SU-DHL-6 (cell line): ENCODE measurements around the gene SLAIN1.

Experiments used
- H2AFZ ChIP-seq: fragments of 200-600 bp; sonication (generic); 2 replicates; pipeline ENCODE4 v1.6.1; 2014; ENCODE audit warnings: low read depth, mild to moderate bottlenecking, moderate library complexity, mixed read lengths, antibody characterized with exemption, low read length; ENCODE audit not compliant: severe bottlenecking
- H3F3A ChIP-seq: fragments of 200-600 bp; shearing (Covaris generic); 2 replicates; pipeline ENCODE4 v1.6.0; 2016; ENCODE audit warnings: antibody characterized with exemption, mild to moderate bottlenecking; ENCODE audit not compliant: insufficient read depth
- H3K27ac ChIP-seq: fragments of 200-600 bp; sonication (generic); 2 replicates; pipeline ENCODE4 v1.5.1; 2016; ENCODE audit warnings: low read depth, mild to moderate bottlenecking, low read length, moderate library complexity, mixed read lengths
- H3K27me3 ChIP-seq: fragments of 200-600 bp; sonication (generic), shearing (Covaris generic); 2 replicates; pipeline ENCODE4 v1.6.0; 2014; ENCODE audit warnings: mild to moderate bottlenecking, low read length
- H3K36me3 ChIP-seq: fragments of 200-600 bp; sonication (generic); 2 replicates; pipeline ENCODE4 v1.6.1; 2014; ENCODE audit warnings: mild to moderate bottlenecking, low read length, mixed read lengths
- H3K4me2 ChIP-seq: fragments of 300-600, 200-600 bp; shearing (Covaris generic), sonication (generic); 2 replicates; pipeline ENCODE4 v1.6.0; 2014; ENCODE audit warnings: low read length, low read depth, mild to moderate bottlenecking; ENCODE audit not compliant: poor library complexity, severe bottlenecking
- H3K4me3 ChIP-seq: fragments of 200-600 bp; sonication (generic); 2 replicates; pipeline ENCODE4 v1.5.1; 2014; ENCODE audit warnings: antibody characterized with exemption, low read length, mild to moderate bottlenecking, mixed read lengths; ENCODE audit not compliant: insufficient read depth, poor library complexity, severe bottlenecking
- H3K79me2 ChIP-seq: fragments of 200-600 bp; sonication (generic); 2 replicates; pipeline ENCODE4 v1.6.1; 2014; ENCODE audit warnings: mild to moderate bottlenecking, low read length, moderate library complexity; ENCODE audit not compliant: insufficient read depth
- H3K9ac ChIP-seq: fragments of 200-600 bp; sonication (generic); 2 replicates; pipeline ENCODE4 v1.7.0; 2014; ENCODE audit warnings: mild to moderate bottlenecking, low read length
- H3K9me2 ChIP-seq: fragments of 200-600 bp; sonication (generic); replicated peaks from 2 replicates; pipeline ENCODE4 v1.6.1; 2014; ENCODE audit warnings: low read length; ENCODE audit not compliant: insufficient read depth
- H3K9me3 ChIP-seq: fragments of 200-600 bp; sonication (generic); 2 replicates; pipeline ENCODE4 v1.6.1; 2014; ENCODE audit warnings: low read length, mixed read lengths; ENCODE audit not compliant: insufficient read depth
- H4K20me1 ChIP-seq: fragments of 200-600 bp; sonication (generic); 2 replicates; pipeline ENCODE4 v1.6.1; 2014; ENCODE audit warnings: low read depth, mild to moderate bottlenecking, antibody characterized with exemption, low read length, moderate library complexity, mixed read lengths
- CTCF ChIP-seq: fragments of 200-600 bp; sonication (generic); IDR thresholded peaks from one replicate; pipeline ENCODE4 v1.5.1; 2017; ENCODE audit warnings: antibody characterized with exemption, mild to moderate bottlenecking, low read length, moderate library complexity; ENCODE audit not compliant: insufficient read depth, poor library complexity, severe bottlenecking
- EZH2phosphoT487 ChIP-seq: fragments of 200-600 bp; sonication (generic), shearing (Covaris generic); conservative IDR thresholded peaks from 2 replicates; pipeline ENCODE4 v1.6.1; 2018; ENCODE audit warnings: mild to moderate bottlenecking, antibody characterized with exemption, low read length, moderate library complexity, mixed read lengths

Gene SLAIN1

GRCh38 chr13:77692746-77693448 is 4.6 kb upstream of the SLAIN1 start:
- Histone ChIP-seq H3K27me3 (no peaks in the 10 kb centered on the region), H3K9ac (no peak overlapping the region), H4K20me1 (no peaks in the 10 kb centered on the region), H3K36me3 (no peaks in the 10 kb centered on the region), H3K79me2 (no peaks in the 10 kb centered on the region), H3K27ac (no peak overlapping the region), H3K9me2 (no peaks in the 10 kb centered on the region), H3K4me3 (no peak overlapping the region), H2AFZ (no peak overlapping the region), H3F3A (peaks cover 7% of the 10 kb centered on the region; the same call in 1 of the 2 replicates), H3K4me2 (no peak overlapping the region), H3K9me3 (no peaks in the 10 kb centered on the region)
- TF ChIP-seq EZH2phosphoT487 = no peak
- no peak for TF ChIP-seq CTCF

DNA sequence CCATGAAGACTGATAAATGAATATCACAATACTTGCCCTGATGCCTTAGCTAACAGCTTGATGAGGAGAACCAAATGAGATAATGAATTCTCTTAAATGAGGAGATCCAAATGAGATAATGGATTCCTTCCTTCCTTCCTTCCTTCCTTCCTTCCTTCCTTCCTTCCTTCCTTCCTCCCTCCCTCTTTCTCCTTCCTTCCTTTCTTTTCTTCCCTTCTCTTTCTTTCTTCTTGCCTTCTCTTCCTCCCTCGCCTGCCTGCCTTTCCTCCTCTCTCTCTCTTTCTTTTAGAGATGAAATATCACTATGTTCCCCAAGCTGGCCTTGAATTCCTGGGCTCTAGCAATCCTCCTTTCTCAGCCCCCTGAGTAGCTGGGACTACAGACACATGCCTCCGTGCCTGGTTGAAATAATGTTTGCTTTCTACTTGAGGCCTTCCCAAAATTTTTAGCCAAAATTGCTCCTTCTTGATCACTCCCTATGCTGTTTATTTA is 4.0 kb upstream of the SLAIN1 start:
- Histone ChIP-seq H3F3A (peaks cover 7% of the 10 kb centered on the region; the same call in 1 of the 2 replicates), H3K79me2 (peaks cover 3% of the 10 kb centered on the region; the same call in 1 of the 2 replicates), H3K9me2 (no peaks in the 10 kb centered on the region), H3K9ac (no peak overlapping the region), H3K4me2 (no peak overlapping the region), H3K27me3 (no peaks in the 10 kb centered on the region), H4K20me1 (no peaks in the 10 kb centered on the region), H3K9me3 (no peaks in the 10 kb centered on the region), H3K4me3 (no peak overlapping the region), H3K36me3 (no peaks in the 10 kb centered on the region), H2AFZ (no peak overlapping the region), H3K27ac (no peak overlapping the region)
- no peak for TF ChIP-seq CTCF
- TF ChIP-seq EZH2phosphoT487 = no peak

DNA sequence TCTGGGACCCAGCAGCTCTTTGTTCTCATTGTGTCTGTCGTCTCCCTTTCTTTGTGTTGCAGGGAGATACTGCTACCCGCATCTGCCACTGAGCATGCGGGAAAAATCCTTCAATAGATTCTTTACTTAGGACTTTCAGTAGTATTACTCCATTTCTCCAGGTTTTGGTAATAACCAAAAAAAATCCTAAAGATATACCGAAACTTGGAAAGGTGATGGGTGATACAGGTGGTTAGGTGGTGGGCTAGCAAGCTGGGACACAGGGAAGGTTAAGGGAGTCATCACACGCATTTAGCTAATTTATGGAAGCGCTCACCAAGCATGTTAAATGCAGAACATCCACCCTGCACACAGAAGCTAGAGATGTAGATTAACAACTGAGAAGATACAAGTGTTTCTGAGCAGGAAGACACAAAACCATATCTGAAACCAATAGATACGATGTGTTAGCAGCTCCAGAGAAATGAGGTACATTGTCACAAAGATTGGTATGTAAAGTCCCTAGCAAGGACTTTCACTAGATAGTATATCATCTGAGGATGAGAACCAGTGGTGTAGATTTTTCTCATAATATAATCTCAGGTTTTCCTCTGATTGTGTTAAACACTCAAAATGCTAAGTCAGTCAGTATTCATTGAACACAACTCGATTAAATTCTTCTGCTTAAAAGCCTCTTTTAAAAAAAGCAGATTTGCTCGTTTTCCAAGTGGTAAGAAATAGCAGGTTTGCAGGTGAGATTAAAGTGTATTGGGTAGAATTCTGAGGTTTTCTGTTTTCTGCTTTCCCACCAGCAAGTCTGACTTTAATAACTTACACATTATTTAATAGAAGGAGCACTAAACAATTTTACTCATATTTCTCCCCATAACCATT is 1.2 kb upstream of the SLAIN1 start:
- Histone ChIP-seq H3K4me3 (peak overlapping the region; percentile 87), H3K9me2 (no peaks in the 10 kb centered on the region), H3K79me2 (peaks cover 23% of the 10 kb centered on the region; the same call in 1 of the 2 replicates), H4K20me1 (peaks cover 20% of the 10 kb centered on the region), H2AFZ (peak overlapping the region; percentile 98), H3K9me3 (no peaks in the 10 kb centered on the region), H3K4me2 (peak overlapping the region; percentile 87), H3F3A (peaks cover 12% of the 10 kb centered on the region; the same call in 1 of the 2 replicates), H3K36me3 (peaks cover 2% of the 10 kb centered on the region; the same call in 1 of the 2 replicates), H3K27me3 (no peaks in the 10 kb centered on the region), H3K27ac (no peak overlapping the region), H3K9ac (peak overlapping the region; percentile 64; the same call in 1 of the 2 replicates)
- TF ChIP-seq EZH2phosphoT487 (no peak), CTCF (no peak)
